ENCODE data around the gene PCA3.

The PCA3 gene

GRCh38 chr9:76756268-76756640 is 8.0 kb upstream of the PCA3 start:
- no peak overlapping the region for H3K4me3 ChIP-seq (ENCODE audit: low read depth, low read length)
- TF ChIP-seq CTCF (IDR thresholded peaks at IDR 0.05; ENCODE audit: borderline replicate concordance, insufficient read depth, low read depth, low read length) = no peak

- TF ChIP-seq CTCF (IDR thresholded peaks at IDR 0.05; ENCODE audit: borderline replicate concordance, insufficient read depth, low read depth, low read length) = no peak
- H3K4me3 ChIP-seq (ENCODE audit: low read depth, low read length) = no peak overlapping the region
Measured at GRCh38 chr9:76756941-76757673, 7.1 kb upstream of the PCA3 start.

GRCh38 chr9:76758476-76758875 is 5.8 kb upstream of the PCA3 start:
- H3K4me3 ChIP-seq (ENCODE audit: low read depth, low read length) = no peak overlapping the region
- TF ChIP-seq CTCF (IDR thresholded peaks at IDR 0.05; ENCODE audit: borderline replicate concordance, insufficient read depth, low read depth, low read length) = no peak

- TF ChIP-seq CTCF (IDR thresholded peaks at IDR 0.05; ENCODE audit: borderline replicate concordance, insufficient read depth, low read depth, low read length) = no peak
Measured at GRCh38 chr9:76759732-76760131, 4.5 kb upstream of the PCA3 start.

GRCh38 chr9:76761448-76761847 is 2.8 kb upstream of the PCA3 start:
- TF ChIP-seq CTCF (IDR thresholded peaks at IDR 0.05; ENCODE audit: borderline replicate concordance, insufficient read depth, low read depth, low read length) = no peak
- H3K4me3 ChIP-seq (ENCODE audit: low read depth, low read length) = no peak overlapping the region

More at GRCh38 chr9:76759732-76760131, 4.5 kb upstream of the PCA3 start:
- no peak overlapping the region for H3K4me3 ChIP-seq (ENCODE audit: low read depth, low read length)

- no peak for TF ChIP-seq CTCF (IDR thresholded peaks at IDR 0.05; ENCODE audit: borderline replicate concordance, insufficient read depth, low read depth, low read length)
- H3K4me3 ChIP-seq (ENCODE audit: low read depth, low read length) = no peak overlapping the region
Measured at GRCh38 chr9:76766126-76766525, 1.9 kb downstream of the PCA3 start.

GRCh38 chr9:76772686-76773445 is 8.6 kb downstream of the PCA3 start:
- H3K4me3 ChIP-seq (ENCODE audit: low read depth, low read length) = no peak overlapping the region
- TF ChIP-seq CTCF (IDR thresholded peaks at IDR 0.05; ENCODE audit: borderline replicate concordance, insufficient read depth, low read depth, low read length) = no peak

Measured in GM12875 (cell line).